PC-9 (cell line): ENCODE measurements around the gene SH3RF1.

Experiments used
- CTCF ChIP-seq: fragments of 200-600 bp; sonication (generic); conservative IDR thresholded peaks from 2 replicates; pipeline ENCODE4 v1.6.1; 2017; ENCODE audit warnings: mixed run types, antibody characterized with exemption, mild to moderate bottlenecking, moderate library complexity
- EZH2 ChIP-seq: fragments of 200-600 bp; sonication (generic); IDR thresholded peaks from 2 replicates; pipeline ENCODE4 v1.8.0; 2017; ENCODE audit warnings: antibody characterized with exemption, low read depth

- TF ChIP-seq CTCF (no peak), EZH2 (no peak)
Observed at GRCh38 chr4:169258141-169258540, 12.6 kb downstream of the SH3RF1 start.
